IPS DF 6.9 (cell line): Measurements from ENCODE around the gene GALNTL6.

Experiments used
- DNase-seq: peaks from one replicate; pipeline ENCODE4 v3.0.0-alpha.2; 2013; ENCODE audit warnings: low read depth, low spot score
- H3K27ac ChIP-seq: one replicate; pipeline ENCODE4 v1.5.1; 2013; ENCODE audit warnings: low read length, control low read depth
- H3K27me3 ChIP-seq: 2 replicates; pipeline ENCODE4 v1.6.1; 2013; ENCODE audit warnings: mild to moderate bottlenecking, low read length; ENCODE audit not compliant: control insufficient read depth, insufficient read depth
- H3K36me3 ChIP-seq: 2 replicates; pipeline ENCODE4 v1.6.1; 2013; ENCODE audit warnings: low read length; ENCODE audit not compliant: control insufficient read depth, insufficient read depth
- H3K4me1 ChIP-seq: 2 replicates; pipeline ENCODE4 v1.6.1; 2013; ENCODE audit warnings: low read length; ENCODE audit not compliant: control insufficient read depth, insufficient read depth
- H3K4me3 ChIP-seq: 2 replicates; pipeline ENCODE4 v1.5.1; 2013; ENCODE audit warnings: mild to moderate bottlenecking, low read length
- H3K9me3 ChIP-seq: 2 replicates; pipeline ENCODE4 v1.6.1; 2013; ENCODE audit warnings: low read length, inconsistent platforms; ENCODE audit not compliant: control insufficient read depth, insufficient read depth
- WGBS: extraction: QIAGEN DNeasy Blood & Tissue Kit; methylation state at CpG from one replicate; pipeline ENCODE4 v1.1.7; 2013; ENCODE audit warnings: mixed read lengths, missing lambda C conversion rate; ENCODE audit not compliant: insufficient read length, insufficient coverage; 5-methylcytosine and 5-hydroxymethylcytosine counted together

Gene GALNTL6

GRCh38 chr4:172514011-172514410 is 700.8 kb downstream of the GALNTL6 start:
- no peak overlapping the region for H3K4me3 ChIP-seq
- no peak for DNase-seq
- no peaks in the 10 kb centered on the region for H3K36me3 ChIP-seq
- no peaks in the 10 kb centered on the region for H3K27me3 ChIP-seq
- H3K9me3 ChIP-seq = no peaks in the 10 kb centered on the region
- H3K27ac ChIP-seq = no peak overlapping the region
- peaks cover 2% of the 10 kb centered on the region; the same call in 1 of the 2 replicates for H3K4me1 ChIP-seq

- no peaks in the 10 kb centered on the region for H3K36me3 ChIP-seq
- peaks cover 2% of the 10 kb centered on the region; the same call in 1 of the 2 replicates for H3K4me1 ChIP-seq
- H3K27ac ChIP-seq = no peak overlapping the region
- DNase-seq = no peak
- H3K9me3 ChIP-seq = no peaks in the 10 kb centered on the region
- H3K27me3 ChIP-seq = no peaks in the 10 kb centered on the region
- H3K4me3 ChIP-seq = no peak overlapping the region
Measured at GRCh38 chr4:172514801-172515200, 701.6 kb downstream of the GALNTL6 start.

GRCh38 chr4:172515266-172515879 is 702.2 kb downstream of the GALNTL6 start:
- Histone ChIP-seq H3K4me3 (no peak overlapping the region), H3K27ac (no peak overlapping the region), H3K27me3 (no peaks in the 10 kb centered on the region), H3K9me3 (no peaks in the 10 kb centered on the region), H3K4me1 (peaks cover 2% of the 10 kb centered on the region; the same call in 1 of the 2 replicates), H3K36me3 (no peaks in the 10 kb centered on the region)
- no CpG with 5 or more reads among the region's 7 CpGs for WGBS
- peak; percentile 4 for DNase-seq

GRCh38 chr4:172517391-172517790 is 704.2 kb downstream of the GALNTL6 start:
- no peaks in the 10 kb centered on the region for H3K27me3 ChIP-seq
- H3K4me3 ChIP-seq = no peak overlapping the region
- no peak for DNase-seq
- WGBS = no CpG with 5 or more reads among the region's 2 CpGs
- no peaks in the 10 kb centered on the region for H3K36me3 ChIP-seq
- H3K4me1 ChIP-seq = peaks cover 2% of the 10 kb centered on the region; the same call in 1 of the 2 replicates
- H3K9me3 ChIP-seq = no peaks in the 10 kb centered on the region
- H3K27ac ChIP-seq = no peak overlapping the region

- no peak for DNase-seq
- H3K27me3 ChIP-seq = no peaks in the 10 kb centered on the region
- no peak overlapping the region for H3K4me3 ChIP-seq
- no peaks in the 10 kb centered on the region for H3K4me1 ChIP-seq
- no peaks in the 10 kb centered on the region for H3K9me3 ChIP-seq
- H3K27ac ChIP-seq = no peak overlapping the region
- no peaks in the 10 kb centered on the region for H3K36me3 ChIP-seq
- no CpG with 5 or more reads among the region's 1 CpG for WGBS
Measured at GRCh38 chr4:172521248-172521647, 708.0 kb downstream of the GALNTL6 start.

GRCh38 chr4:172521680-172522079 is 708.5 kb downstream of the GALNTL6 start:
- Histone ChIP-seq H3K36me3 (no peaks in the 10 kb centered on the region), H3K9me3 (no peaks in the 10 kb centered on the region), H3K4me3 (no peak overlapping the region), H3K4me1 (no peaks in the 10 kb centered on the region), H3K27ac (no peak overlapping the region), H3K27me3 (no peaks in the 10 kb centered on the region)
- DNase-seq = no peak
- no CpG with 5 or more reads among the region's 1 CpG for WGBS

GRCh38 chr4:172543249-172543648 is 730.0 kb downstream of the GALNTL6 start:
- WGBS = no CpG with 5 or more reads among the region's 4 CpGs

GRCh38 chr4:172546782-172547181 is 733.6 kb downstream of the GALNTL6 start:
- Histone ChIP-seq H3K4me1 (no peaks in the 10 kb centered on the region), H3K4me3 (no peak overlapping the region), H3K27ac (no peak overlapping the region), H3K27me3 (no peaks in the 10 kb centered on the region), H3K9me3 (no peaks in the 10 kb centered on the region), H3K36me3 (no peaks in the 10 kb centered on the region)
- no CpG with 5 or more reads among the region's 7 CpGs for WGBS
- DNase-seq = no peak

More at GRCh38 chr4:172543249-172543648, 730.0 kb downstream of the GALNTL6 start:
- H3K9me3 ChIP-seq = no peaks in the 10 kb centered on the region
- H3K4me1 ChIP-seq = no peaks in the 10 kb centered on the region
- no peaks in the 10 kb centered on the region for H3K27me3 ChIP-seq
- H3K36me3 ChIP-seq = no peaks in the 10 kb centered on the region
- H3K4me3 ChIP-seq = no peak overlapping the region
- no peak for DNase-seq
- no peak overlapping the region for H3K27ac ChIP-seq

GRCh38 chr4:172547724-172548123 is 734.5 kb downstream of the GALNTL6 start:
- H3K4me1 ChIP-seq = no peaks in the 10 kb centered on the region
- no peak overlapping the region for H3K27ac ChIP-seq
- H3K36me3 ChIP-seq = no peaks in the 10 kb centered on the region
- WGBS = 100% methylated on average over 1 of the region's 3 CpGs
- no peak overlapping the region for H3K4me3 ChIP-seq
- no peaks in the 10 kb centered on the region for H3K27me3 ChIP-seq
- no peaks in the 10 kb centered on the region for H3K9me3 ChIP-seq
- DNase-seq = no peak

- H3K36me3 ChIP-seq = no peaks in the 10 kb centered on the region
- no peak for DNase-seq
- no peaks in the 10 kb centered on the region for H3K27me3 ChIP-seq
- no peaks in the 10 kb centered on the region for H3K4me1 ChIP-seq
- H3K4me3 ChIP-seq = no peak overlapping the region
- no peaks in the 10 kb centered on the region for H3K9me3 ChIP-seq
- H3K27ac ChIP-seq = no peak overlapping the region
- WGBS = no CpG with 5 or more reads among the region's 1 CpG
Measured at GRCh38 chr4:172553216-172553615, 740.0 kb downstream of the GALNTL6 start.

- Histone ChIP-seq H3K4me1 (no peaks in the 10 kb centered on the region), H3K27ac (no peak overlapping the region), H3K9me3 (no peaks in the 10 kb centered on the region), H3K4me3 (no peak overlapping the region), H3K27me3 (no peaks in the 10 kb centered on the region), H3K36me3 (no peaks in the 10 kb centered on the region)
- DNase-seq = no peak
- no CpG with 5 or more reads among the region's 4 CpGs for WGBS
Measured at GRCh38 chr4:172554588-172554987, 741.4 kb downstream of the GALNTL6 start.
